Central memory CD8-positive, alpha-beta T cell (primary cell): ENCODE measurements around the gene TRIO.
A peak's percentile ranks its signal among the peaks of the same experiment; 100 is the strongest.

Experiments
- ATAC-seq: fragments of 150-1000 bp; cut with Tn5 transposase; replicated peaks from 2 replicates; pipeline ENCODE4 v1.10.0; 2022; ENCODE audit warnings: mild to moderate bottlenecking, moderate FRiP score, moderate number of reproducible peaks; ENCODE audit not compliant: poor library complexity, severe bottlenecking; ENCODE audit errors: extremely low read depth
- DNase-seq, 2 donors: peaks; one replicate each; pipeline ENCODE4 v3.0.0; 2021; ENCODE audit warnings: low spot score in 2 of 2
- H3K27ac Mint-ChIP-seq: one replicate; pipeline ENCODE4 v1.8.0; 2022; ENCODE audit warnings: low read depth, mild to moderate bottlenecking, moderate library complexity, mixed read lengths
- H3K27me3 Mint-ChIP-seq: one replicate; pipeline ENCODE4 v1.8.0; 2022; ENCODE audit warnings: mixed read lengths
- H3K36me3 Mint-ChIP-seq: one replicate; pipeline ENCODE4 v1.8.0; 2022; ENCODE audit warnings: mild to moderate bottlenecking, moderate library complexity, mixed read lengths; ENCODE audit not compliant: insufficient read depth
- H3K4me1 Mint-ChIP-seq: one replicate; pipeline ENCODE4 v1.8.0; 2022; ENCODE audit warnings: mixed read lengths
- H3K4me3 Mint-ChIP-seq: one replicate; pipeline ENCODE4 v1.8.0; 2022; ENCODE audit warnings: mild to moderate bottlenecking, moderate library complexity, mixed read lengths
- H3K9me3 Mint-ChIP-seq: one replicate; pipeline ENCODE4 v1.8.0; 2022; ENCODE audit warnings: mixed read lengths

Gene TRIO

GRCh38 chr5:14487897-14488570 lies 344.9 kb downstream of the TRIO start:
- ATAC-seq (no peak), DNase-seq (no peak)
- H3K4me1 Mint-ChIP-seq = peaks cover 5% of the 10 kb centered on the region
- no peak overlapping the region for H3K4me3 Mint-ChIP-seq
- H3K9me3 Mint-ChIP-seq = peaks cover 5% of the 10 kb centered on the region
- peaks cover 6% of the 10 kb centered on the region for H3K36me3 Mint-ChIP-seq
- H3K27me3 Mint-ChIP-seq = no peaks in the 10 kb centered on the region
- H3K27ac Mint-ChIP-seq = no peak overlapping the region

GRCh38 chr5:14488709-14489108 lies 345.6 kb downstream of the TRIO start:
- DNase-seq = no peak
- Mint-ChIP-seq H3K27me3 (no peaks in the 10 kb centered on the region), H3K27ac (no peak overlapping the region), H3K4me3 (no peak overlapping the region), H3K36me3 (peaks cover 6% of the 10 kb centered on the region), H3K9me3 (peaks cover 5% of the 10 kb centered on the region), H3K4me1 (peaks cover 5% of the 10 kb centered on the region)
- no peak for ATAC-seq

- Mint-ChIP-seq H3K27ac (no peak overlapping the region), H3K4me1 (peaks cover 5% of the 10 kb centered on the region), H3K27me3 (no peaks in the 10 kb centered on the region), H3K4me3 (no peak overlapping the region), H3K36me3 (peaks cover 6% of the 10 kb centered on the region), H3K9me3 (peaks cover 5% of the 10 kb centered on the region)
- ATAC-seq (no peak), DNase-seq (no peak)
Observed at GRCh38 chr5:14489643-14490042, 346.5 kb downstream of the TRIO start.

GRCh38 chr5:14490309-14490711 lies 347.2 kb downstream of the TRIO start:
- Mint-ChIP-seq H3K27me3 (no peaks in the 10 kb centered on the region), H3K9me3 (peaks cover 5% of the 10 kb centered on the region), H3K27ac (no peak overlapping the region), H3K36me3 (peaks cover 6% of the 10 kb centered on the region), H3K4me3 (no peak overlapping the region), H3K4me1 (peaks cover 5% of the 10 kb centered on the region)
- DNase-seq (no peak), ATAC-seq (no peak)

GRCh38 chr5:14491015-14491915 lies 348.1 kb downstream of the TRIO start:
- ATAC-seq (no peak), DNase-seq (no peak)
- H3K27ac Mint-ChIP-seq = no peak overlapping the region
- no peak overlapping the region for H3K4me3 Mint-ChIP-seq
- no peaks in the 10 kb centered on the region for H3K27me3 Mint-ChIP-seq
- peaks cover 5% of the 10 kb centered on the region for H3K4me1 Mint-ChIP-seq
- peaks cover 5% of the 10 kb centered on the region for H3K36me3 Mint-ChIP-seq
- H3K9me3 Mint-ChIP-seq = peaks cover 5% of the 10 kb centered on the region

GRCh38 chr5:14492331-14492964 lies 349.3 kb downstream of the TRIO start:
- Mint-ChIP-seq H3K27me3 (no peaks in the 10 kb centered on the region), H3K4me3 (no peak overlapping the region), H3K9me3 (peaks cover 5% of the 10 kb centered on the region), H3K36me3 (peaks cover 4% of the 10 kb centered on the region), H3K27ac (peak overlapping the region; percentile 42), H3K4me1 (peaks cover 5% of the 10 kb centered on the region)
- ATAC-seq = no peak
- DNase-seq = no peak

- Mint-ChIP-seq H3K27me3 (no peaks in the 10 kb centered on the region), H3K36me3 (peaks cover 4% of the 10 kb centered on the region), H3K4me1 (no peaks in the 10 kb centered on the region), H3K4me3 (no peak overlapping the region), H3K9me3 (no peaks in the 10 kb centered on the region), H3K27ac (no peak overlapping the region)
- DNase-seq (no peak), ATAC-seq (no peak)
Observed at GRCh38 chr5:14495301-14495700, 352.2 kb downstream of the TRIO start.

GRCh38 chr5:14497311-14497710 lies 354.2 kb downstream of the TRIO start:
- Mint-ChIP-seq H3K27ac (no peak overlapping the region), H3K36me3 (peaks cover 6% of the 10 kb centered on the region), H3K4me3 (no peak overlapping the region), H3K4me1 (no peaks in the 10 kb centered on the region), H3K9me3 (no peaks in the 10 kb centered on the region), H3K27me3 (no peaks in the 10 kb centered on the region)
- DNase-seq (no peak), ATAC-seq (no peak)

- Mint-ChIP-seq H3K27ac (no peak overlapping the region), H3K27me3 (no peaks in the 10 kb centered on the region), H3K4me1 (no peaks in the 10 kb centered on the region), H3K9me3 (no peaks in the 10 kb centered on the region), H3K36me3 (peaks cover 15% of the 10 kb centered on the region), H3K4me3 (no peak overlapping the region)
- DNase-seq = no peak
- ATAC-seq = no peak
Observed at GRCh38 chr5:14501353-14502293, 358.5 kb downstream of the TRIO start.

GRCh38 chr5:14502294-14502690 lies 359.1 kb downstream of the TRIO start:
- Mint-ChIP-seq H3K4me1 (no peaks in the 10 kb centered on the region), H3K9me3 (no peaks in the 10 kb centered on the region), H3K27me3 (no peaks in the 10 kb centered on the region), H3K27ac (no peak overlapping the region), H3K4me3 (no peak overlapping the region), H3K36me3 (peaks cover 15% of the 10 kb centered on the region)
- ATAC-seq = no peak
- DNase-seq = no peak

- no peaks in the 10 kb centered on the region for H3K4me1 Mint-ChIP-seq
- no peak overlapping the region for H3K27ac Mint-ChIP-seq
- DNase-seq (no peak), ATAC-seq (no peak)
- no peaks in the 10 kb centered on the region for H3K27me3 Mint-ChIP-seq
- H3K4me3 Mint-ChIP-seq = no peak overlapping the region
- no peaks in the 10 kb centered on the region for H3K9me3 Mint-ChIP-seq
- H3K36me3 Mint-ChIP-seq = peaks cover 15% of the 10 kb centered on the region
Observed at GRCh38 chr5:14503017-14503680, 360.0 kb downstream of the TRIO start.
